HepG2 (cell line): ENCODE results near the gene NAA35.

Experiments
- ESRRA ChIP-seq: sonication (generic); formaldehyde crosslinking; IDR thresholded peaks from 2 replicates; pipeline ENCODE4 v1.5.1; 2020; ENCODE audit warnings: mild to moderate bottlenecking, low read depth, missing genetic modification reagents
- EZH2 ChIP-seq: conservative IDR thresholded peaks from 2 replicates; pipeline ENCODE4 v1.6.1; 2012; ENCODE audit warnings: mild to moderate bottlenecking, low read depth, low read length, moderate library complexity
- KLF11 ChIP-seq: IDR thresholded peaks from 2 replicates; pipeline ENCODE4 v1.6.1; 2016; ENCODE audit warnings: missing compliant biosample characterization
- POLR2A ChIP-seq, 2 experiments: IDR thresholded peaks; 2 replicates each; pipeline ENCODE4 v1.6.1; 2011; ENCODE audit warnings: low read depth in 2 of 2, low read length in 2 of 2, mild to moderate bottlenecking in 1 of 2, moderate library complexity in 1 of 2; ENCODE audit not compliant: insufficient read depth in 1 of 2
- POLR2G ChIP-seq: fragments of 200-400 bp; formaldehyde crosslinking; IDR thresholded peaks from 2 replicates; pipeline ENCODE4 v1.6.1; 2018; ENCODE audit warnings: mild to moderate bottlenecking, low read depth, low read length, moderate library complexity
- TCF12 ChIP-seq, 2 experiments: fragments of 450-650 bp in 1 of 2; sonication (generic) in 1 of 2; formaldehyde crosslinking in 1 of 2; IDR thresholded peaks; 2 replicates each; pipeline versions ENCODE4 v1.6.1 to v1.8.0; 2017 to 2022; ENCODE audit warnings: antibody characterized with exemption in 1 of 2, mild to moderate bottlenecking in 1 of 2, missing genetic modification reagents in 1 of 2, moderate library complexity in 1 of 2
- ZNF121 ChIP-seq: sonication (generic); formaldehyde crosslinking; IDR thresholded peaks from 2 replicates; pipeline ENCODE4 v1.5.0; 2020; ENCODE audit warnings: mild to moderate bottlenecking, missing genetic modification reagents
- ZNF274 ChIP-seq: sonication (generic); formaldehyde crosslinking; IDR thresholded peaks from 2 replicates; pipeline ENCODE4 v1.5.1; 2020; ENCODE audit warnings: mild to moderate bottlenecking, missing genetic modification reagents
- TF ChIP-seq, protein P1 (sequence below): IDR thresholded peaks from 2 replicates; pipeline ENCODE4 v1.6.1; 2016; ENCODE audit warnings: low read depth
- TF ChIP-seq, protein P2 (sequence below), 2 experiments: IDR thresholded peaks; 2 replicates each; pipeline ENCODE4 v1.6.1; 2011 to 2012; ENCODE audit warnings: low read length in 2 of 2, borderline replicate concordance in 1 of 2, low read depth in 1 of 2, mild to moderate bottlenecking in 1 of 2, moderate library complexity in 1 of 2
- TF ChIP-seq, protein P3 (sequence below): sonication (generic); formaldehyde crosslinking; IDR thresholded peaks from 2 replicates; pipeline ENCODE4 v1.5.0; 2020; ENCODE audit warnings: mild to moderate bottlenecking, missing genetic modification reagents, moderate library complexity
- TF ChIP-seq, protein P4 (sequence below): sonication (generic); IDR thresholded peaks from 2 replicates; pipeline ENCODE4 v1.6.1; 2016; ENCODE audit warnings: low read depth, borderline replicate concordance
- TF ChIP-seq, protein P5 (sequence below): sonication (generic); formaldehyde crosslinking; IDR thresholded peaks from 2 replicates; pipeline ENCODE4 v1.4.0; 2020; ENCODE audit warnings: low read depth, mild to moderate bottlenecking, missing genetic modification reagents

DNA sequence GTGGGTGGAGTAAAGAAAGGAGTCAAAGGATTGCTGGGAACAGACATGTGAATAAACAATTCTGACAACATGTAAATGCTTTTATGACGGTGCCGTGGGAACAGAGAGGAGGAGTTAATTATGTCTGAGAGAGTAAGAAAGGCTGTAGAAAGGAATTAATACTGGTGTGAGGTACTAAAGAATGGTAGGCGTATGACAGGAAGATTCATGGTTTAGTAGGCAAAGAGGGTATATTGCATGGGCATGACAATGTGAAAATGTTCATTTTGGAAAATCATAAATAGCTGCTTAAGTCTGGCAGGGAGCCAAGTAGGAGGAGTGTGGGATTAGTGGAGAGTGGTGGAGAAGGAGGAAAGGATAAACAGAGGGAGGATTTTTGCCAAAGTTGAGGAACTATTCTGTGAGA, 19.7 kb downstream of the NAA35 start:
- TF ChIP-seq, protein P1, sequence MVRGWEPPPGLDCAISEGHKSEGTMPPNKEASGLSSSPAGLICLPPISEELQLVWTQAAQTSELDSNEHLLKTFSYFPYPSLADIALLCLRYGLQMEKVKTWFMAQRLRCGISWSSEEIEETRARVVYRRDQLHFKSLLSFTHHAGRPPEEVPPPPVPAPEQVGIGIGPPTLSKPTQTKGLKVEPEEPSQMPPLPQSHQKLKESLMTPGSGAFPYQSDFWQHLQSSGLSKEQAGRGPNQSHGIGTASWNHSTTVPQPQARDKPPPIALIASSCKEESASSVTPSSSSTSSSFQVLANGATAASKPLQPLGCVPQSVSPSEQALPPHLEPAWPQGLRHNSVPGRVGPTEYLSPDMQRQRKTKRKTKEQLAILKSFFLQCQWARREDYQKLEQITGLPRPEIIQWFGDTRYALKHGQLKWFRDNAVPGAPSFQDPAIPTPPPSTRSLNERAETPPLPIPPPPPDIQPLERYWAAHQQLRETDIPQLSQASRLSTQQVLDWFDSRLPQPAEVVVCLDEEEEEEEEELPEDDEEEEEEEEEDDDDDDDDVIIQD (CRISPR knock-in tag), result no peak
- TF ChIP-seq, protein P2, sequence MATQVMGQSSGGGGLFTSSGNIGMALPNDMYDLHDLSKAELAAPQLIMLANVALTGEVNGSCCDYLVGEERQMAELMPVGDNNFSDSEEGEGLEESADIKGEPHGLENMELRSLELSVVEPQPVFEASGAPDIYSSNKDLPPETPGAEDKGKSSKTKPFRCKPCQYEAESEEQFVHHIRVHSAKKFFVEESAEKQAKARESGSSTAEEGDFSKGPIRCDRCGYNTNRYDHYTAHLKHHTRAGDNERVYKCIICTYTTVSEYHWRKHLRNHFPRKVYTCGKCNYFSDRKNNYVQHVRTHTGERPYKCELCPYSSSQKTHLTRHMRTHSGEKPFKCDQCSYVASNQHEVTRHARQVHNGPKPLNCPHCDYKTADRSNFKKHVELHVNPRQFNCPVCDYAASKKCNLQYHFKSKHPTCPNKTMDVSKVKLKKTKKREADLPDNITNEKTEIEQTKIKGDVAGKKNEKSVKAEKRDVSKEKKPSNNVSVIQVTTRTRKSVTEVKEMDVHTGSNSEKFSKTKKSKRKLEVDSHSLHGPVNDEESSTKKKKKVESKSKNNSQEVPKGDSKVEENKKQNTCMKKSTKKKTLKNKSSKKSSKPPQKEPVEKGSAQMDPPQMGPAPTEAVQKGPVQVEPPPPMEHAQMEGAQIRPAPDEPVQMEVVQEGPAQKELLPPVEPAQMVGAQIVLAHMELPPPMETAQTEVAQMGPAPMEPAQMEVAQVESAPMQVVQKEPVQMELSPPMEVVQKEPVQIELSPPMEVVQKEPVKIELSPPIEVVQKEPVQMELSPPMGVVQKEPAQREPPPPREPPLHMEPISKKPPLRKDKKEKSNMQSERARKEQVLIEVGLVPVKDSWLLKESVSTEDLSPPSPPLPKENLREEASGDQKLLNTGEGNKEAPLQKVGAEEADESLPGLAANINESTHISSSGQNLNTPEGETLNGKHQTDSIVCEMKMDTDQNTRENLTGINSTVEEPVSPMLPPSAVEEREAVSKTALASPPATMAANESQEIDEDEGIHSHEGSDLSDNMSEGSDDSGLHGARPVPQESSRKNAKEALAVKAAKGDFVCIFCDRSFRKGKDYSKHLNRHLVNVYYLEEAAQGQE (IDR thresholded peaks at IDR 0.05; ENCODE audit: borderline replicate concordance in 1 of 2, low read depth in 1 of 2, low read length in 2 of 2), result no peak
- no peak for TF ChIP-seq POLR2G
- TF ChIP-seq ZNF274 (CRISPR knock-in tag), result no peak
- TF ChIP-seq, protein P3, sequence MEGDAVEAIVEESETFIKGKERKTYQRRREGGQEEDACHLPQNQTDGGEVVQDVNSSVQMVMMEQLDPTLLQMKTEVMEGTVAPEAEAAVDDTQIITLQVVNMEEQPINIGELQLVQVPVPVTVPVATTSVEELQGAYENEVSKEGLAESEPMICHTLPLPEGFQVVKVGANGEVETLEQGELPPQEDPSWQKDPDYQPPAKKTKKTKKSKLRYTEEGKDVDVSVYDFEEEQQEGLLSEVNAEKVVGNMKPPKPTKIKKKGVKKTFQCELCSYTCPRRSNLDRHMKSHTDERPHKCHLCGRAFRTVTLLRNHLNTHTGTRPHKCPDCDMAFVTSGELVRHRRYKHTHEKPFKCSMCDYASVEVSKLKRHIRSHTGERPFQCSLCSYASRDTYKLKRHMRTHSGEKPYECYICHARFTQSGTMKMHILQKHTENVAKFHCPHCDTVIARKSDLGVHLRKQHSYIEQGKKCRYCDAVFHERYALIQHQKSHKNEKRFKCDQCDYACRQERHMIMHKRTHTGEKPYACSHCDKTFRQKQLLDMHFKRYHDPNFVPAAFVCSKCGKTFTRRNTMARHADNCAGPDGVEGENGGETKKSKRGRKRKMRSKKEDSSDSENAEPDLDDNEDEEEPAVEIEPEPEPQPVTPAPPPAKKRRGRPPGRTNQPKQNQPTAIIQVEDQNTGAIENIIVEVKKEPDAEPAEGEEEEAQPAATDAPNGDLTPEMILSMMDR (CRISPR knock-in tag), result no peak
- TF ChIP-seq ESRRA (CRISPR knock-in tag), result no peak
- TF ChIP-seq ZNF121 (CRISPR knock-in tag), result no peak
- TF ChIP-seq TCF12 (IDR thresholded peaks at IDR 0.05), result no peak
- TF ChIP-seq TCF12 (CRISPR knock-in tag; IDR thresholded peaks at IDR 0.05), result no peak
- TF ChIP-seq, protein P4, sequence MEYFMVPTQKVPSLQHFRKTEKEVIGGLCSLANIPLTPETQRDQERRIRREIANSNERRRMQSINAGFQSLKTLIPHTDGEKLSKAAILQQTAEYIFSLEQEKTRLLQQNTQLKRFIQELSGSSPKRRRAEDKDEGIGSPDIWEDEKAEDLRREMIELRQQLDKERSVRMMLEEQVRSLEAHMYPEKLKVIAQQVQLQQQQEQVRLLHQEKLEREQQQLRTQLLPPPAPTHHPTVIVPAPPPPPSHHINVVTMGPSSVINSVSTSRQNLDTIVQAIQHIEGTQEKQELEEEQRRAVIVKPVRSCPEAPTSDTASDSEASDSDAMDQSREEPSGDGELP, result no peak
- TF ChIP-seq, protein P5, sequence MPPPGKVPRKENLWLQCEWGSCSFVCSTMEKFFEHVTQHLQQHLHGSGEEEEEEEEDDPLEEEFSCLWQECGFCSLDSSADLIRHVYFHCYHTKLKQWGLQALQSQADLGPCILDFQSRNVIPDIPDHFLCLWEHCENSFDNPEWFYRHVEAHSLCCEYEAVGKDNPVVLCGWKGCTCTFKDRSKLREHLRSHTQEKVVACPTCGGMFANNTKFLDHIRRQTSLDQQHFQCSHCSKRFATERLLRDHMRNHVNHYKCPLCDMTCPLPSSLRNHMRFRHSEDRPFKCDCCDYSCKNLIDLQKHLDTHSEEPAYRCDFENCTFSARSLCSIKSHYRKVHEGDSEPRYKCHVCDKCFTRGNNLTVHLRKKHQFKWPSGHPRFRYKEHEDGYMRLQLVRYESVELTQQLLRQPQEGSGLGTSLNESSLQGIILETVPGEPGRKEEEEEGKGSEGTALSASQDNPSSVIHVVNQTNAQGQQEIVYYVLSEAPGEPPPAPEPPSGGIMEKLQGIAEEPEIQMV, result no peak
- TF ChIP-seq POLR2A (IDR thresholded peaks at IDR 0.05; ENCODE audit: insufficient read depth in 1 of 2, low read depth in 2 of 2, low read length in 2 of 2), result no peak
- no peak for TF ChIP-seq EZH2
- TF ChIP-seq KLF11 (CRISPR knock-in tag), result no peak
